ENCODE measurements around the gene PHIP. TPM values are rescaled to one million over a fixed set of nuclear protein-coding genes. Genes with fewer than 3 reads are reported as not detected.

The PHIP gene
- total RNA-seq, 1 experiment from 2014 or later: 26.5 TPM

DNA sequence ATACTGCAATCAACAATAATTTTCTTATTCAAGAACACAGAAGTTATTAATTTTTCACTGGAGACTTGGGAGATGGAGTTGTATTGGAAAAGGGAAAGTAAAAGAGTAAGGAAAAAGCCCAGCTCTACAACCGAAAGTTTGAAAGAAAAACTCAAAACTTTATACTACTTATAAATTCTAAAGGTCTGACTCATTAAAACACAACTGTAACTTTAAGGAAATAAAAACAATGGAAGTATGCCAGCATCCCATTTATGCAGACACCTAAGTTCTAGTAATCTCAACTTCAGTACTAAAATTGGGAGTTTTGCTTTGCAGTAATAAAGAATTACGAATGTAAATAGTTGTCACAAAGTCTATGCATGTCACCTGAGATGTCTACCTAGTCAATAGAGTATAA, 130.1 kb downstream of the PHIP start:
- intact Hi-C loops (cut with micrococcal nuclease): no loop called here
- TF ChIP-seq, protein P1, sequence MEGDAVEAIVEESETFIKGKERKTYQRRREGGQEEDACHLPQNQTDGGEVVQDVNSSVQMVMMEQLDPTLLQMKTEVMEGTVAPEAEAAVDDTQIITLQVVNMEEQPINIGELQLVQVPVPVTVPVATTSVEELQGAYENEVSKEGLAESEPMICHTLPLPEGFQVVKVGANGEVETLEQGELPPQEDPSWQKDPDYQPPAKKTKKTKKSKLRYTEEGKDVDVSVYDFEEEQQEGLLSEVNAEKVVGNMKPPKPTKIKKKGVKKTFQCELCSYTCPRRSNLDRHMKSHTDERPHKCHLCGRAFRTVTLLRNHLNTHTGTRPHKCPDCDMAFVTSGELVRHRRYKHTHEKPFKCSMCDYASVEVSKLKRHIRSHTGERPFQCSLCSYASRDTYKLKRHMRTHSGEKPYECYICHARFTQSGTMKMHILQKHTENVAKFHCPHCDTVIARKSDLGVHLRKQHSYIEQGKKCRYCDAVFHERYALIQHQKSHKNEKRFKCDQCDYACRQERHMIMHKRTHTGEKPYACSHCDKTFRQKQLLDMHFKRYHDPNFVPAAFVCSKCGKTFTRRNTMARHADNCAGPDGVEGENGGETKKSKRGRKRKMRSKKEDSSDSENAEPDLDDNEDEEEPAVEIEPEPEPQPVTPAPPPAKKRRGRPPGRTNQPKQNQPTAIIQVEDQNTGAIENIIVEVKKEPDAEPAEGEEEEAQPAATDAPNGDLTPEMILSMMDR (IDR thresholded peaks at IDR 0.05; ENCODE audit: unreplicated experiment): no peak
- Mint-ChIP-seq H3K27ac (ENCODE audit: low read depth, unreplicated experiment) (no peak overlapping the region), H3K27me3 (ENCODE audit: insufficient read depth, unreplicated experiment) (no peaks in the 10 kb centered on the region), H3K4me3 (ENCODE audit: unreplicated experiment) (no peak overlapping the region), H3K36me3 (ENCODE audit: insufficient read depth, unreplicated experiment) (peaks cover 89% of the 10 kb centered on the region), H3K4me1 (ENCODE audit: insufficient read depth, unreplicated experiment) (peaks cover 5% of the 10 kb centered on the region), H3K9me3 (ENCODE audit: unreplicated experiment) (peaks cover 7% of the 10 kb centered on the region)
- no TSS peak for BruUV-seq (replicated peaks)
- ChIA-PET POLR2A (interaction anchor here (1.1 kb wide), 1 partner anchor 12 kb away, joined by 3 read pairs; no protein-coding TSS in a partner anchor), CTCF (no interaction called here)
- peak; percentile 25 for DNase-seq (ENCODE audit: unreplicated experiment)

DNA sequence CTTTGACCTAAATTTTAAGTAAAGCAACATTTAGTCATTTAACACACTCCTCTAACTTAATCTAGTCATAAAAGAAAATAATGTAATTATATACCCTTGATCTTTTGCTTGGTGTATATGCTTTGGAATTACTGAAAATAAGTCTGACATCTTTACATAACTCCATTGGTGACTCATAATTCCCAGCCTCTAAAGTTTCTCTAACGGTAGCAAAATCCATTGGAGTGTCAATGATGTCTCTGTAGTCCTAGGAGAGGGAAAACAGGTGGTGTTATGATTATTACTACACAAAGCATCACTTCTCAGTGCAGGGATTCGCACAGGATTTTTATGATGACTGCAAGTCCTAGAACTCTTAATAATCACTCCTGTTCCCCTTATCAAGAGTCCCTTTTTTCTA, 130.5 kb downstream of the PHIP start:
- intact Hi-C loops (cut with micrococcal nuclease): no loop called here
- Mint-ChIP-seq H3K4me1 (ENCODE audit: insufficient read depth, unreplicated experiment) (peaks cover 5% of the 10 kb centered on the region), H3K9me3 (ENCODE audit: unreplicated experiment) (peaks cover 5% of the 10 kb centered on the region), H3K4me3 (ENCODE audit: unreplicated experiment) (no peak overlapping the region), H3K27ac (ENCODE audit: low read depth, unreplicated experiment) (no peak overlapping the region), H3K27me3 (ENCODE audit: insufficient read depth, unreplicated experiment) (no peaks in the 10 kb centered on the region), H3K36me3 (ENCODE audit: insufficient read depth, unreplicated experiment) (peaks cover 87% of the 10 kb centered on the region)
- TF ChIP-seq, protein P1 (IDR thresholded peaks at IDR 0.05; ENCODE audit: unreplicated experiment): no peak
- BruUV-seq (replicated peaks): no TSS peak
- ChIA-PET CTCF (no interaction called here), POLR2A (no interaction called here)
- peak; percentile 11 for DNase-seq (ENCODE audit: unreplicated experiment)

DNA sequence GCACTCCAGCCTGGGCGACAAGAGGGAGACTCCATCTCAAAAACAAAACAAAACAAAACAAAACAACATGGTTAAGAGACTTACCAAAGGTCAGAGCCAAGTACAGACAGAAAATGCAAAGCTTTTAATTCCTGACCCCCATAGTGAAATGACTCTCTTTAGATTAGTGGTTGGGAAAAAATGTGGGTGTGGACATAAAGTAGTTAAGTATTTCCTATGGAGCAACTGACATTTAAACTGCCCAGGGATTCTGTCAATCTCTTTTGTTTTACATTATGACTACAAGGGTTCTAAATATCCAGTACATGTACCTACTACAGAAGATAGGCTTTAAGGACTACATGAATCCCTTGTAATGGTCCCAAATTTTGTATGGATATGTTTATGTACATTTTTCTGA, 135.6 kb downstream of the PHIP start:
- Mint-ChIP-seq H3K4me3 (ENCODE audit: unreplicated experiment) (no peak overlapping the region), H3K9me3 (ENCODE audit: unreplicated experiment) (no peaks in the 10 kb centered on the region), H3K4me1 (ENCODE audit: insufficient read depth, unreplicated experiment) (peaks cover 5% of the 10 kb centered on the region), H3K27ac (ENCODE audit: low read depth, unreplicated experiment) (no peak overlapping the region), H3K36me3 (ENCODE audit: insufficient read depth, unreplicated experiment) (peaks cover 85% of the 10 kb centered on the region), H3K27me3 (ENCODE audit: insufficient read depth, unreplicated experiment) (no peaks in the 10 kb centered on the region)
- CTCF ChIA-PET: no interaction called here
- intact Hi-C loops (cut with micrococcal nuclease): no loop called here
- TF ChIP-seq, protein P1 (IDR thresholded peaks at IDR 0.05; ENCODE audit: unreplicated experiment): no peak
- POLR2A ChIA-PET: no interaction called here
- DNase-seq (ENCODE audit: unreplicated experiment): no peak
- BruUV-seq (replicated peaks): no TSS peak

DNA sequence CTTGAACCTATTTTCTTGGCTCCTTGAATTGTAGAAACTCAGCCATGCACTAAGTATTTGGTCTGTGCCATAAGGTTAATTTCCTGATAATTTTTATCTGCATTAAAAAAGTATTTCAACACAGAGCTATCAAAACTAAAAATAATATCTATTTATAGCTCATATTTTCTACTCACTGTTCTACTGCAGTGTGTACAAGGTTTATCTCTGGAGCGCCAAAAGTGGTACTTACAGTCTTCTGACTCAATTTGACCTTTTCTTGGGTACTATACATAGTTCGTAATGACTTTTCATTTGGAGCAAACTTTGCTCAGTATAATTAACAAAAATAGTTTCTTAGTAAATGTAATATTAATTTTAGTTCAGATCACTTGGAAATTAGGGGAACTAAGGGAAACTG, 141.5 kb downstream of the PHIP start:
- TF ChIP-seq, protein P1 (IDR thresholded peaks at IDR 0.05; ENCODE audit: unreplicated experiment): no peak
- intact Hi-C loops (cut with micrococcal nuclease): no loop called here

More for the DNA sequence above, 141.5 kb downstream of the PHIP start:
- H3K9me3 Mint-ChIP-seq (ENCODE audit: unreplicated experiment): no peaks in the 10 kb centered on the region
- no peak for DNase-seq (ENCODE audit: unreplicated experiment)
- H3K36me3 Mint-ChIP-seq (ENCODE audit: insufficient read depth, unreplicated experiment): peaks cover 52% of the 10 kb centered on the region
- ChIA-PET POLR2A (interaction anchor here (0.6 kb wide), 1 partner anchor 73 kb away, joined by 3 read pairs; no protein-coding TSS in a partner anchor), CTCF (interaction anchor here (0.5 kb wide), 1 partner anchor 39 kb away, joined by 3 read pairs; no protein-coding TSS in a partner anchor)
- no peaks in the 10 kb centered on the region for H3K27me3 Mint-ChIP-seq (ENCODE audit: insufficient read depth, unreplicated experiment)
- no TSS peak for BruUV-seq (replicated peaks)
- no peak overlapping the region for H3K4me3 Mint-ChIP-seq (ENCODE audit: unreplicated experiment)
- no peak overlapping the region for H3K27ac Mint-ChIP-seq (ENCODE audit: low read depth, unreplicated experiment)
- no peaks in the 10 kb centered on the region for H3K4me1 Mint-ChIP-seq (ENCODE audit: insufficient read depth, unreplicated experiment)

Measured in MCF 10A (cell line).